Naive thymus-derived CD4-positive, alpha-beta T cell (primary cell): Measurements from ENCODE around the gene MC1R. TPM values are rescaled to one million over a fixed set of nuclear protein-coding genes. Genes with fewer than 3 reads are reported as not detected.
A peak's percentile ranks its signal among the peaks of the same experiment; 100 is the strongest.
"Not testable (repeated sequence)": the region's sequence is repeated elsewhere in the genome, so short reads cannot be mapped to it uniquely, and the experiment has no call there.

ENCODE experiments used
- ATAC-seq: fragments of 150-1000 bp; cut with Tn5 transposase; 2 replicates; pipeline ENCODE4 v1.10.0; 2021; ENCODE audit warnings: mild to moderate bottlenecking, moderate library complexity
- CTCF ChIA-PET: fragments of 350-600 bp; sonication (Branson Sonifier 250); formaldehyde crosslinking; loops from one replicate; lab custom pipeline; 2021; ENCODE audit warnings: antibody characterized with exemption; lab: Charles Lee
- POLR2A ChIA-PET: fragments of 350-600 bp; sonication (Branson Sonifier 250); formaldehyde crosslinking; loops from one replicate; lab custom pipeline; 2021; ENCODE audit warnings: antibody characterized with exemption, inconsistent platforms; lab: Charles Lee
- DNase-seq, 9 donors: peaks; one replicate each; pipeline versions ENCODE4 v3.0.0 to v3.0.0-alpha.2; 2020 to 2022; ENCODE audit warnings: mixed read lengths in 1 of 9
- H3K27ac ChIP-seq: one replicate; pipeline ENCODE4 v1.7.0; 2013; ENCODE audit warnings: mild to moderate bottlenecking, low read depth, low read length, moderate library complexity
- H3K27me3 ChIP-seq, 2 donors: one replicate each; pipeline ENCODE4 v1.7.0; 2013; ENCODE audit warnings: low read length in 2 of 2, mild to moderate bottlenecking in 2 of 2, moderate library complexity in 2 of 2; ENCODE audit not compliant: control insufficient read depth in 2 of 2, insufficient read depth in 2 of 2
- H3K36me3 ChIP-seq, 3 experiments: 1 replicate in 2 of 3; 2 replicates in 1 of 3; pipeline ENCODE4 v1.7.0; 2013; ENCODE audit warnings: low read length in 3 of 3, mild to moderate bottlenecking in 3 of 3, moderate library complexity in 1 of 3; ENCODE audit not compliant: insufficient read depth in 3 of 3, control insufficient read depth in 2 of 3
- H3K4me1 ChIP-seq, 2 donors: one replicate each; pipeline ENCODE4 v1.7.0; 2013; ENCODE audit warnings: low read length in 2 of 2, mild to moderate bottlenecking in 2 of 2, moderate library complexity in 1 of 2; ENCODE audit not compliant: control insufficient read depth in 2 of 2, insufficient read depth in 2 of 2
- H3K4me3 ChIP-seq: 2 replicates; pipeline ENCODE4 v1.7.0; 2013; ENCODE audit warnings: mild to moderate bottlenecking, low read length
- H3K9me3 ChIP-seq, 3 experiments: 1 replicate in 2 of 3; 2 replicates in 1 of 3; pipeline ENCODE4 v1.7.0; 2013; ENCODE audit warnings: low read length in 3 of 3; ENCODE audit not compliant: control insufficient read depth in 2 of 3
- H3K27ac Mint-ChIP-seq, 9 donors: one replicate each; pipeline ENCODE4 v1.8.0; 2020 to 2022; ENCODE audit warnings: mixed read lengths in 9 of 9, mild to moderate bottlenecking in 8 of 9, moderate library complexity in 5 of 9, inconsistent platforms in 2 of 9
- H3K27me3 Mint-ChIP-seq, 5 donors: one replicate each; pipeline ENCODE4 v1.8.0; 2021 to 2022; ENCODE audit warnings: mixed read lengths in 5 of 5, mild to moderate bottlenecking in 1 of 5
- H3K36me3 Mint-ChIP-seq, 5 donors: one replicate each; pipeline ENCODE4 v1.8.0; 2020 to 2022; ENCODE audit warnings: mixed read lengths in 5 of 5, mild to moderate bottlenecking in 3 of 5, inconsistent platforms in 1 of 5
- H3K4me1 Mint-ChIP-seq, 7 donors: one replicate each; pipeline ENCODE4 v1.8.0; 2020 to 2022; ENCODE audit warnings: mixed read lengths in 7 of 7, mild to moderate bottlenecking in 3 of 7, inconsistent platforms in 1 of 7
- H3K4me3 Mint-ChIP-seq, 10 donors: one replicate each; pipeline ENCODE4 v1.8.0; 2020 to 2022; ENCODE audit warnings: mild to moderate bottlenecking in 10 of 10, mixed read lengths in 10 of 10, moderate library complexity in 6 of 10, inconsistent platforms in 2 of 10
- H3K9me3 Mint-ChIP-seq, 11 donors: one replicate each; pipeline ENCODE4 v1.8.0; 2020 to 2022; ENCODE audit warnings: mixed read lengths in 11 of 11, mild to moderate bottlenecking in 4 of 11, inconsistent platforms in 1 of 11, moderate library complexity in 1 of 11
- intact Hi-C, 2 donors: fragments of 100-400 bp; cut with micrococcal nuclease; formaldehyde crosslinking; loops; one replicate each; pipeline ENCODE4 v1.15.1; 2023
- polyA plus RNA-seq, 2 donors: library from polyadenylated mRNA; unstranded; fragments of 300-500 nt; fragmentation: Illumina TruSeq; gene quantifications; one replicate each; pipeline ENCODE4 v1.2.3, GENCODE V29; 2021
- total RNA-seq, 6 experiments: library from RNA in 5 of 6; stranded (reverse) in 5 of 6; gene quantifications; 1 replicate in 5 of 6; 2 replicates in 1 of 6; pipeline ENCODE4 v1.2.3 and lab custom pipeline; 2021 to 2026

MC1R gene
- total and polyA plus RNA-seq, 7 experiments from 2014 or later = 0.14 to 13.9 (median 10.5) TPM

DNA sequence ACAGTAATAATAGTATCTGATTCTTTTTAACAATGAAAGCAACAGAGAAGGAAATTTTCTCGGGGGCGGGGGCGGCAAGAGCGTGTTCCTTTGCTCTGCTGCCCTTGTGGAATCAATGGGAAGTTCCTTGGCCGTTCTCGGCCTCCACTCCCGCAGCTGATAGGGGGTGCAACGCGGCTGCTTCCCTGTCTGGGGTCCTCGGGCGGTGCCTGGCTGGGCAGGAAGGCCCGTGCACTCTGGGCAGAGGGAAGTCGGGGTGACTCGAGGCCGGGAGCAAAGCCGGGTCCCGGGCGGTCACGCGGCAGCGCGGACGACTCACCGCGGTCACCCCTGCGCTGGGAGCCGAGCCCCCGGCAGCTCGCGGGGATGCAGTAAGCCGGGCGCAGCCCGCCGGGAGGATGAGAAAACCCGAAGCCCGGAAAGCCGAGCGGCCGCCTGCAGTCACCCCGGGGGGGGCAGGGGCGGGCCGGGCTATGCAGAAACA, 7.0 kb downstream of the MC1R start:
- Histone ChIP-seq H3K4me1 (no peaks in the 10 kb centered on the region), H3K27me3 (peaks cover 4 to 15% of the 10 kb centered on the region in 2 donors), H3K9me3 (no peaks in the 10 kb centered on the region), H3K36me3 (no peaks in the 10 kb centered on the region), H3K27ac (no peak overlapping the region), H3K4me3 (no peak overlapping the region)
- H3K27ac Mint-ChIP-seq = peak overlapping the region in 1 of 9 donors; percentile 25
- H3K27me3 Mint-ChIP-seq = peaks cover 6 to 34% (median 25%) of the 10 kb centered on the region in 5 donors
- intact Hi-C loops = loop anchor here (1.0 to 10.0 kb wide), 4 partner anchors 23 to 97 kb away; partner anchors contain the start of genes DBNDD1 (in 1 of the 2), DEF8 (in 1 of the 2) and SPIRE2 (in 1 of the 2)
- POLR2A ChIA-PET = no interaction called here
- DNase-seq (no peak), ATAC-seq (no peak)
- CTCF ChIA-PET = no interaction called here
- H3K4me1 Mint-ChIP-seq = peaks cover 0 to 29% (median 15%) of the 10 kb centered on the region in 7 donors
- H3K4me3 Mint-ChIP-seq = peak overlapping the region in 7 of 10 donors; percentile 20 to 64 (median 55)
- no peaks in the 10 kb centered on the region for H3K36me3 Mint-ChIP-seq
- H3K9me3 Mint-ChIP-seq = peaks cover 0 to 2% (median 0%) of the 10 kb centered on the region in 11 donors

GRCh38 chr16:89931305-89931896, 12.7 kb downstream of the MC1R start:
- Mint-ChIP-seq H3K27me3 (peaks cover 0 to 23% (median 14%) of the 10 kb centered on the region in 5 donors), H3K4me3 (no peak overlapping the region), H3K27ac (no peak overlapping the region), H3K36me3 (no peaks in the 10 kb centered on the region), H3K4me1 (peaks cover 0 to 3% (median 0%) of the 10 kb centered on the region in 7 donors), H3K9me3 (peaks cover 0 to 2% (median 0%) of the 10 kb centered on the region in 11 donors)
- Histone ChIP-seq H3K27me3 (peaks cover 3 to 4% of the 10 kb centered on the region in 2 donors), H3K27ac (no peak overlapping the region), H3K4me1 (no peaks in the 10 kb centered on the region), H3K9me3 (no peaks in the 10 kb centered on the region), H3K36me3 (no peaks in the 10 kb centered on the region), H3K4me3 (no peak overlapping the region)
- no peak for DNase-seq
- CTCF ChIA-PET = no interaction called here
- intact Hi-C loops = no loop called here
- no peak for ATAC-seq
- POLR2A ChIA-PET = no interaction called here

DNA sequence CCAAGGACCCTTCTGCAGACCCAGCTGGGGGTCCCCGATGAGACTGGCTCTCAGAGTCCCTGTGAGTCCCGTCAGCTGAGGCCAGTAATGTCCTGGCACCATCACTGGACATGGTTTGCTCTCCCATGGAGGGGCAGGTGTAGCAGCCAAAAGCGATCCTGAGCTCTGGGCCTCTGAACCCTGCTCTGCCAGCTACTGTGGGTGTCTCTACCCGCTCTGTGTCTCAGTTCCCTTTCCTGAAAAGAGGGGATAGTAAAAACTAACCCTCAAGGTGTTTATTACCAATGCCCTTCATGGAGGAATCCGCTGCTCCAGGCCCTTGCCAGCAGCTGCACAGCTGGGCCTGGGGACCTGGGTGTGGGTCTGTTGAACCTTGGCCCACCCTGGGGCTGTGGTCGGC, 13.3 kb downstream of the MC1R start:
- Histone ChIP-seq H3K27ac (no peak overlapping the region), H3K36me3 (no peaks in the 10 kb centered on the region), H3K27me3 (peaks cover 0 to 4% of the 10 kb centered on the region in 2 donors), H3K4me3 (no peak overlapping the region), H3K4me1 (no peaks in the 10 kb centered on the region), H3K9me3 (no peaks in the 10 kb centered on the region)
- CTCF ChIA-PET = no interaction called here
- intact Hi-C loops = no loop called here
- Mint-ChIP-seq H3K4me3 (no peak overlapping the region), H3K4me1 (no peaks in the 10 kb centered on the region), H3K27ac (no peak overlapping the region), H3K9me3 (peaks cover 0 to 2% (median 0%) of the 10 kb centered on the region in 11 donors), H3K36me3 (no peaks in the 10 kb centered on the region), H3K27me3 (peaks cover 0 to 18% (median 12%) of the 10 kb centered on the region in 5 donors)
- no peak for ATAC-seq
- POLR2A ChIA-PET = no interaction called here
- DNase-seq = no peak

GRCh38 chr16:89934019-89934418, 15.4 kb downstream of the MC1R start:
- H3K4me3 ChIP-seq, H3K4me3 Mint-ChIP-seq, H3K27me3 ChIP-seq, H3K9me3 Mint-ChIP-seq, DNase-seq, H3K4me1 Mint-ChIP-seq, intact Hi-C loops, H3K27ac Mint-ChIP-seq, H3K27ac ChIP-seq, H3K36me3 ChIP-seq, H3K4me1 ChIP-seq, H3K9me3 ChIP-seq, ATAC-seq, CTCF ChIA-PET, H3K36me3 Mint-ChIP-seq, POLR2A ChIA-PET: not testable (repeated sequence)
- H3K27me3 Mint-ChIP-seq = peaks cover 0 to 14% (median 7%) of the 10 kb centered on the region in 5 donors

DNA sequence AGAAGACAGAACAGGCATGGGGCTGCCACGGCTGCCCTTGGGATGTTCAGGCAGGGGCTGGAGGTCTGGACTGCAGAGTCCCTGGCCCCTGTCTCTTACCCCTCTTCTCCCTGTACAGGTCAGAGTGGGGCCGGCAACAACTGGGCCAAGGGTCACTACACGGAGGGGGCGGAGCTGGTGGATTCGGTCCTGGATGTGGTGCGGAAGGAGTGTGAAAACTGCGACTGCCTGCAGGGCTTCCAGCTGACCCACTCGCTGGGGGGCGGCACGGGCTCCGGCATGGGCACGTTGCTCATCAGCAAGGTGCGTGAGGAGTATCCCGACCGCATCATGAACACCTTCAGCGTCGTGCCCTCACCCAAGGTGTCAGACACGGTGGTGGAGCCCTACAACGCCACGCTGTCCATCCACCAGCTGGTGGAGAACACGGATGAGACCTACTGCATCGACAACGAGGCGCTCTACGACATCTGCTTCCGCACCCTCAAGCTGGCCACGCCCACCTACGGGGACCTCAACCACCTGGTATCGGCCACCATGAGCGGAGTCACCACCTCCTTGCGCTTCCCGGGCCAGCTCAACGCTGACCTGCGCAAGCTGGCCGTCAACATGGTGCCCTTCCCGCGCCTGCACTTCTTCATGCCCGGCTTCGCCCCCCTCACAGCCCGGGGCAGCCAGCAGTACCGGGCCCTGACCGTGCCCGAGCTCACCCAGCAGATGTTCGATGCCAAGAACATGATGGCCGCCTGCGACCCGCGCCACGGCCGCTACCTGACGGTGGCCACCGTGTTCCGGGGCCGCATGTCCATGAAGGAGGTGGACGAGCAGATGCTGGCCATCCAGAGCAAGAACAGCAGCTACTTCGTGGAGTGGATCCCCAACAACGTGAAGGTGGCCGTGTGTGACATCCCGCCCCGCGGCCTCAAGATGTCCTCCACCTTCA, 16.2 kb downstream of the MC1R start:
- H3K4me3 Mint-ChIP-seq = no peak overlapping the region
- DNase-seq (no peak), ATAC-seq (no peak)
- ChIA-PET POLR2A (no interaction called here), CTCF (no interaction called here)
- H3K9me3 Mint-ChIP-seq = peaks cover 0 to 1% (median 0%) of the 10 kb centered on the region in 11 donors
- H3K27me3 Mint-ChIP-seq = peaks cover 0 to 10% (median 4%) of the 10 kb centered on the region in 5 donors
- no peaks in the 10 kb centered on the region for H3K4me1 Mint-ChIP-seq
- Histone ChIP-seq H3K27ac (no peak overlapping the region), H3K27me3 (no peaks in the 10 kb centered on the region), H3K4me1 (no peaks in the 10 kb centered on the region), H3K4me3 (no peak overlapping the region), H3K36me3 (no peaks in the 10 kb centered on the region), H3K9me3 (no peaks in the 10 kb centered on the region)
- intact Hi-C loops = no loop called here
- no peak overlapping the region for H3K27ac Mint-ChIP-seq
- H3K36me3 Mint-ChIP-seq = no peaks in the 10 kb centered on the region

- intact Hi-C loops, H3K4me1 Mint-ChIP-seq, H3K4me1 ChIP-seq, H3K27me3 Mint-ChIP-seq, H3K27ac Mint-ChIP-seq, H3K9me3 ChIP-seq, H3K27me3 ChIP-seq, H3K4me3 Mint-ChIP-seq, H3K36me3 ChIP-seq, CTCF ChIA-PET, DNase-seq, H3K27ac ChIP-seq, POLR2A ChIA-PET, H3K36me3 Mint-ChIP-seq, ATAC-seq, H3K4me3 ChIP-seq, H3K9me3 Mint-ChIP-seq: not testable (repeated sequence)
Measured at GRCh38 chr16:89935620-89936019, 17.0 kb downstream of the MC1R start.
